OCI-LY7 (cell line): ENCODE measurements around the gene RNF20. TPM values are rescaled to one million over a fixed set of nuclear protein-coding genes. Genes with fewer than 3 reads are reported as not detected.

Source experiments
- BruUV-seq: library from RNA; stranded (reverse); fragments of 400-500 nt; replicated peaks from 2 replicates; lab custom pipeline; 2021; lab: Mats Ljungman, UMichigan
- CTCF ChIA-PET: fragments of 300-600 bp; sonication (Branson Sonifier 250); formaldehyde crosslinking; loops from one replicate; lab custom pipeline; 2022; ENCODE audit warnings: antibody characterized with exemption; ENCODE audit not compliant: unreplicated experiment; lab: Charles Lee
- POLR2A ChIA-PET: fragments of 300-600 bp; sonication (Branson Sonifier 250); formaldehyde crosslinking; loops from one replicate; lab custom pipeline; 2022; ENCODE audit warnings: antibody characterized with exemption; lab: Charles Lee
- DNase-seq: peaks from one replicate; pipeline ENCODE4 v3.0.0-alpha.2; 2015; ENCODE audit warnings: low spot score
- H2AFZ ChIP-seq: fragments of 200-600 bp; sonication (generic), shearing (Covaris generic); 2 replicates; pipeline ENCODE4 v1.6.1; 2014; ENCODE audit warnings: mild to moderate bottlenecking, antibody characterized with exemption, low read length, moderate library complexity
- H3K27ac ChIP-seq: fragments of 200-600 bp; sonication (generic); 2 replicates; pipeline ENCODE4 v1.5.1; 2014; ENCODE audit warnings: mixed run types, low read depth, mild to moderate bottlenecking, moderate library complexity, low read length, inconsistent platforms; ENCODE audit not compliant: poor library complexity, severe bottlenecking
- H3K36me3 ChIP-seq: fragments of 200-600 bp; sonication (generic); 2 replicates; pipeline ENCODE4 v1.6.1; 2014; ENCODE audit warnings: mild to moderate bottlenecking, antibody characterized with exemption, low read length, moderate library complexity, mixed read lengths; ENCODE audit not compliant: insufficient read depth
- H3K4me1 ChIP-seq: fragments of 200-600 bp; sonication (generic); 2 replicates; pipeline ENCODE4 v1.5.1; 2014; ENCODE audit warnings: mild to moderate bottlenecking, low read length; ENCODE audit not compliant: insufficient read depth, poor library complexity, severe bottlenecking
- H3K4me2 ChIP-seq: fragments of 200-600 bp; sonication (generic); 2 replicates; pipeline ENCODE4 v1.6.1; 2014; ENCODE audit warnings: mild to moderate bottlenecking, low read length
- H3K4me3 ChIP-seq: fragments of 200-600 bp; sonication (generic); 2 replicates; pipeline ENCODE4 v1.5.1; 2014; ENCODE audit warnings: mild to moderate bottlenecking, low read depth, low read length; ENCODE audit not compliant: poor library complexity, severe bottlenecking
- H3K79me2 ChIP-seq: fragments of 200-600 bp; sonication (generic); 2 replicates; pipeline ENCODE4 v1.6.1; 2016; ENCODE audit warnings: low read depth, mild to moderate bottlenecking, low read length, moderate library complexity, mixed read lengths; ENCODE audit not compliant: insufficient read depth
- H3K9me2 ChIP-seq: fragments of 200-600 bp; sonication (generic); 2 replicates; pipeline ENCODE4 v1.6.1; 2016; ENCODE audit warnings: mild to moderate bottlenecking, low read length, mixed read lengths; ENCODE audit not compliant: insufficient read depth
- H3K9me3 ChIP-seq: fragments of 200-600 bp; sonication (generic); 2 replicates; pipeline ENCODE4 v1.6.1; 2014; ENCODE audit warnings: mild to moderate bottlenecking, mixed run types, low read length, mixed read lengths
- H4K20me1 ChIP-seq: fragments of 200-600 bp; sonication (generic); 2 replicates; pipeline ENCODE4 v1.6.1; 2014; ENCODE audit warnings: mild to moderate bottlenecking, antibody characterized with exemption, low read length, moderate library complexity, mixed read lengths; ENCODE audit not compliant: insufficient read depth
- EZH2phosphoT487 ChIP-seq: fragments of 200-600 bp; sonication (generic); IDR thresholded peaks from 2 replicates; pipeline ENCODE4 v1.6.1; 2018; ENCODE audit warnings: low read depth, borderline replicate concordance, mild to moderate bottlenecking, mixed run types, antibody characterized with exemption, low read length, moderate library complexity, mixed read lengths
- intact Hi-C: fragments of 100-400 bp; cut with micrococcal nuclease; formaldehyde crosslinking; loops from one replicate; pipeline ENCODE4 v1.10.0; 2022; ENCODE audit not compliant: unreplicated experiment
- total RNA-seq, 2 experiments: library from RNA; depleted of rRNA in 1 of 2; stranded (reverse); fragments of >200 nt in 1 of 2; shearing (Covaris generic) in 1 of 2; gene quantifications; 2 replicates each; pipeline ENCODE4 v1.2.3, GENCODE V29; 2014 to 2022
- TF ChIP-seq, protein P1 (sequence below): fragments of 200-600 bp; sonication (generic); conservative IDR thresholded peaks from 2 replicates; pipeline ENCODE4 v1.5.1; 2014; ENCODE audit warnings: mild to moderate bottlenecking, antibody characterized with exemption, low read length, moderate library complexity, mixed read lengths

Gene RNF20
- total RNA-seq, 2 experiments from 2014 or later, result 13.5 to 43.5 TPM

DNA sequence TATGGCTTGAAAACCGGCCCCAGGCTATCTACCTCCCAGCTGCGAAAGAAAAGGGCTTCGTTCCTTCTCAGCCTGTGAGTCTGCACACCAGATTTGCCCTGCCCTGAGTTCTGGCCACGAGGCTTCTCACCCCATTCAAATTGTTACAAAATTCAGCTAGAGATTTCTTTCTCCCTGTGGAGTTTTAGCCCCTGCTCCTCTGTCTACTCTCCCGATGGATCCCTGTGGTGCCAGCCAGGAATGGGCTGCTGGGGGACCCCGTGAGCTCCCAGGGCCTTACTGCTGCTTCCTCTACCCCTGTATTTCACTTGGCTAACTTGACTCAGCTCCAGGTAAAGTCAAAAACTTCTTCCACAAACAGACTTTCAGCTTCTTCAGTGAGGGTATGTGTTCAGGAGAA lies 9.3 kb upstream of the RNF20 start:
- H3K9me3 ChIP-seq, result no peaks in the 10 kb centered on the region
- intact Hi-C loops, result no loop called here
- no peaks in the 10 kb centered on the region for H3K4me1 ChIP-seq
- no peak overlapping the region for H3K27ac ChIP-seq
- no peak for DNase-seq
- H3K36me3 ChIP-seq, result no peaks in the 10 kb centered on the region
- no peak overlapping the region for H2AFZ ChIP-seq
- BruUV-seq, result no TSS peak
- no peak overlapping the region for H3K4me3 ChIP-seq
- TF ChIP-seq EZH2phosphoT487, result no peak
- TF ChIP-seq, protein P1, sequence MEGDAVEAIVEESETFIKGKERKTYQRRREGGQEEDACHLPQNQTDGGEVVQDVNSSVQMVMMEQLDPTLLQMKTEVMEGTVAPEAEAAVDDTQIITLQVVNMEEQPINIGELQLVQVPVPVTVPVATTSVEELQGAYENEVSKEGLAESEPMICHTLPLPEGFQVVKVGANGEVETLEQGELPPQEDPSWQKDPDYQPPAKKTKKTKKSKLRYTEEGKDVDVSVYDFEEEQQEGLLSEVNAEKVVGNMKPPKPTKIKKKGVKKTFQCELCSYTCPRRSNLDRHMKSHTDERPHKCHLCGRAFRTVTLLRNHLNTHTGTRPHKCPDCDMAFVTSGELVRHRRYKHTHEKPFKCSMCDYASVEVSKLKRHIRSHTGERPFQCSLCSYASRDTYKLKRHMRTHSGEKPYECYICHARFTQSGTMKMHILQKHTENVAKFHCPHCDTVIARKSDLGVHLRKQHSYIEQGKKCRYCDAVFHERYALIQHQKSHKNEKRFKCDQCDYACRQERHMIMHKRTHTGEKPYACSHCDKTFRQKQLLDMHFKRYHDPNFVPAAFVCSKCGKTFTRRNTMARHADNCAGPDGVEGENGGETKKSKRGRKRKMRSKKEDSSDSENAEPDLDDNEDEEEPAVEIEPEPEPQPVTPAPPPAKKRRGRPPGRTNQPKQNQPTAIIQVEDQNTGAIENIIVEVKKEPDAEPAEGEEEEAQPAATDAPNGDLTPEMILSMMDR, result no peak
- H3K4me2 ChIP-seq, result no peak overlapping the region
- H4K20me1 ChIP-seq, result no peaks in the 10 kb centered on the region
- ChIA-PET POLR2A (no interaction called here), CTCF (no interaction called here)
- no peaks in the 10 kb centered on the region for H3K79me2 ChIP-seq
- H3K9me2 ChIP-seq, result no peaks in the 10 kb centered on the region

DNA sequence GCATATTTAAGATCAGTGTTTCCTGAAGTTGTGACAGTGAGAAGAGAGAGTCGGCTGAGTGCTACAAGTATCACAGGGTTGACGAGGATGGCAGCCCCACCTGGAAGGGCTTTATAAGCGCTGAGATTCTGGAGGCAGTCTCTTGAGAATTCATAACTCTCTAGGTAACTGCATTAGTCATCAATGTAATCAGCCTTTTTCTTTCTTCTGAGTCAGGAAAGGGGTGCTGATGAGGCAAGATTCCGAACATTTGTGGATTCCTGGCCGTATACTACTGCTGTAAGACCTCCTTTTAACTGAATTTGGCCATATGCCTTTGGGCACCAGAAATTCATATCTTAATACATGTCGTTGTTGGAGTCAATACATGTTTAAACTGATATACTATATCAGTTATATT lies 6.6 kb upstream of the RNF20 start:
- no peak overlapping the region for H2AFZ ChIP-seq
- H3K9me3 ChIP-seq, result no peaks in the 10 kb centered on the region
- no peak overlapping the region for H3K27ac ChIP-seq
- ChIA-PET POLR2A (interaction anchor here (0.6 to 0.7 kb wide), 2 partner anchors 93 to 133 kb away, joined by 3 to 4 read pairs; no protein-coding TSS in a partner anchor), CTCF (no interaction called here)
- no peaks in the 10 kb centered on the region for H3K9me2 ChIP-seq
- BruUV-seq, result no TSS peak
- H3K4me1 ChIP-seq, result no peaks in the 10 kb centered on the region
- H3K79me2 ChIP-seq, result no peaks in the 10 kb centered on the region
- intact Hi-C loops, result no loop called here
- no peaks in the 10 kb centered on the region for H3K36me3 ChIP-seq
- H4K20me1 ChIP-seq, result no peaks in the 10 kb centered on the region
- no peak overlapping the region for H3K4me3 ChIP-seq
- no peak for DNase-seq
- H3K4me2 ChIP-seq, result no peak overlapping the region
- no peak for TF ChIP-seq EZH2phosphoT487
- TF ChIP-seq, protein P1, result no peak

DNA sequence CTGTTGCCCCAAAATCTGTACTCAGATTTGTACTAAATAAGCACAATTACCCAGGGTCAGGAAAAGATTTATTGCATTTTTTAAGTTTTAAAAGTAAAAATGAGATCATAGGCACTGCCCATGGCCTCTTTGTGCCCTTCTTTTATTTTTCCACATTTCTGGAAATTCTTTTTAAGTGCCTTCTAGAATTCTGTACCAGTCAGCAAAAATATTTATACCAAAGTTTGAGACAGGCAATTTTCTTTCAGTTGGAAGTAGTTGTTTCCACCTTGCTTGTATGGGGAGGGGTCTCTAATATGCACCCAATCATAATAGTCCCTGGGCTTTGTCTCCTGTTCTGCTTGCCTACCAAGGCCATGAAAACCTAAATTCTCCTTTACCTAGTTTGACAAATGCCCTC lies 5.6 kb upstream of the RNF20 start:
- no peaks in the 10 kb centered on the region for H3K79me2 ChIP-seq
- H3K36me3 ChIP-seq, result no peaks in the 10 kb centered on the region
- H3K9me3 ChIP-seq, result no peaks in the 10 kb centered on the region
- H2AFZ ChIP-seq, result no peak overlapping the region
- no peak for DNase-seq
- no peaks in the 10 kb centered on the region for H3K9me2 ChIP-seq
- TF ChIP-seq, protein P1, result no peak
- TF ChIP-seq EZH2phosphoT487, result no peak
- H3K4me3 ChIP-seq, result no peak overlapping the region
- H4K20me1 ChIP-seq, result no peaks in the 10 kb centered on the region
- intact Hi-C loops, result no loop called here
- CTCF ChIA-PET, result no interaction called here
- peaks cover 4% of the 10 kb centered on the region for H3K4me1 ChIP-seq
- no TSS peak for BruUV-seq
- H3K27ac ChIP-seq, result no peak overlapping the region
- H3K4me2 ChIP-seq, result no peak overlapping the region
- POLR2A ChIA-PET, result no interaction called here
